Measurements from ENCODE around the gene MAPK8.

- TF ChIP-seq ZFP41 (tag by site-specific recombination; IDR thresholded peaks at IDR 0.05; ENCODE audit: borderline replicate concordance) = no peak
- TF ChIP-seq ZSCAN23 (tag by site-specific recombination; IDR thresholded peaks at IDR 0.05) = no peak
- TF ChIP-seq ZNF623 (tag by site-specific recombination; IDR thresholded peaks at IDR 0.05) = no peak
- no peak for TF ChIP-seq PRDM1 (tag by site-specific recombination; IDR thresholded peaks at IDR 0.05)
- TF ChIP-seq TCF7L2 (IDR thresholded peaks at IDR 0.05; ENCODE audit: borderline replicate concordance, low read depth, low read length) = no peak
- TF ChIP-seq CTCF (tag by site-specific recombination; IDR thresholded peaks at IDR 0.05) = peak; percentile 64
Measured at GRCh38 chr10:48289501-48290238, 16.8 kb upstream of the MAPK8 start.

Measured in HEK293 (cell line).